ENCODE measurements around the gene HBB. TPM values are rescaled to one million over a fixed set of nuclear protein-coding genes. Genes with fewer than 3 reads are reported as not detected.

Gene HBB
- polyA plus RNA-seq, 1 donor from 2014 or later, result not detected

- Histone ChIP-seq H3K27ac (ENCODE audit: low read length) (no peak overlapping the region), H3K79me2 (replicated peaks; ENCODE audit: insufficient read depth, low read length) (no peaks in the 10 kb centered on the region), H3F3A (ENCODE audit: insufficient read depth, low read length, poor library complexity, severe bottlenecking) (no peaks in the 10 kb centered on the region), H3K27me3 (ENCODE audit: insufficient read depth, low read depth, low read length) (no peaks in the 10 kb centered on the region), H3K9me2 (ENCODE audit: insufficient read depth, low read length) (no peaks in the 10 kb centered on the region), H3K4me2 (ENCODE audit: low read length) (no peak overlapping the region), H3K9me3 (ENCODE audit: low read length) (no peaks in the 10 kb centered on the region), H3K4me3 (ENCODE audit: low read length) (no peak overlapping the region), H3K9ac (ENCODE audit: low read length) (no peak overlapping the region), H3K36me3 (ENCODE audit: insufficient read depth, low read length) (no peaks in the 10 kb centered on the region), H4K20me1 (ENCODE audit: insufficient read depth) (no peaks in the 10 kb centered on the region), H2AFZ (ENCODE audit: low read depth, low read length) (no peak overlapping the region)
- TF ChIP-seq REST (IDR thresholded peaks at IDR 0.05; ENCODE audit: borderline replicate concordance) (no peak), CTCF (IDR thresholded peaks at IDR 0.05; ENCODE audit: poor library complexity, severe bottlenecking) (no peak), RAD21 (conservative IDR thresholded peaks at IDR 0.05) (no peak), SMC3 (conservative IDR thresholded peaks at IDR 0.05; ENCODE audit: poor library complexity) (no peak), EP300 (conservative IDR thresholded peaks at IDR 0.05; ENCODE audit: poor library complexity, severe bottlenecking) (no peak), EZH2 (IDR thresholded peaks at IDR 0.05; ENCODE audit: borderline replicate concordance, insufficient read depth, low read length, poor library complexity, severe bottlenecking) (no peak), POLR2AphosphoS5 (IDR thresholded peaks at IDR 0.05) (no peak), TAF1 (IDR thresholded peaks at IDR 0.05; ENCODE audit: low read depth) (no peak), MXI1 (conservative IDR thresholded peaks at IDR 0.05; ENCODE audit: poor library complexity, severe bottlenecking) (no peak)
Observed at GRCh38 chr11:5274395-5274794, 47.5 kb upstream of the HBB start.

- Histone ChIP-seq H3K9ac (ENCODE audit: low read length) (no peak overlapping the region), H2AFZ (ENCODE audit: low read depth, low read length) (no peak overlapping the region), H3K36me3 (ENCODE audit: insufficient read depth, low read length) (no peaks in the 10 kb centered on the region), H3K9me3 (ENCODE audit: low read length) (no peaks in the 10 kb centered on the region), H3K27ac (ENCODE audit: low read length) (no peak overlapping the region), H3K4me2 (ENCODE audit: low read length) (no peak overlapping the region), H3F3A (ENCODE audit: insufficient read depth, low read length, poor library complexity, severe bottlenecking) (no peaks in the 10 kb centered on the region), H4K20me1 (ENCODE audit: insufficient read depth) (no peaks in the 10 kb centered on the region), H3K79me2 (replicated peaks; ENCODE audit: insufficient read depth, low read length) (no peaks in the 10 kb centered on the region), H3K4me3 (ENCODE audit: low read length) (no peak overlapping the region), H3K27me3 (ENCODE audit: insufficient read depth, low read depth, low read length) (no peaks in the 10 kb centered on the region), H3K9me2 (ENCODE audit: insufficient read depth, low read length) (no peaks in the 10 kb centered on the region)
- TF ChIP-seq EZH2 (IDR thresholded peaks at IDR 0.05; ENCODE audit: borderline replicate concordance, insufficient read depth, low read length, poor library complexity, severe bottlenecking) (no peak), REST (IDR thresholded peaks at IDR 0.05; ENCODE audit: borderline replicate concordance) (no peak), TAF1 (IDR thresholded peaks at IDR 0.05; ENCODE audit: low read depth) (no peak), CTCF (IDR thresholded peaks at IDR 0.05; ENCODE audit: poor library complexity, severe bottlenecking) (no peak), RAD21 (conservative IDR thresholded peaks at IDR 0.05) (no peak)
Observed at GRCh38 chr11:5272395-5273017, 45.6 kb upstream of the HBB start.

Data from neural cell (in vitro differentiated cells).